ENCODE results near the gene LIPE.
A peak's percentile ranks its signal among the peaks of the same experiment; 100 is the strongest.

LIPE gene

GRCh38 chr19:42397263-42398166, 29.7 kb downstream of the LIPE start:
- H3K4me1 ChIP-seq (ENCODE audit: control insufficient read depth, insufficient read depth, low read length, unreplicated experiment), result peaks cover 8% of the 10 kb centered on the region

GRCh38 chr19:42396381-42397262, 30.6 kb downstream of the LIPE start:
- no peaks in the 10 kb centered on the region for H3K36me3 ChIP-seq (ENCODE audit: insufficient read depth, low read length)
- peak overlapping the region; percentile 84 for H3K27ac ChIP-seq (ENCODE audit: low read depth, low read length)
- H3K79me2 ChIP-seq (ENCODE audit: control insufficient read depth, insufficient read depth, low read length, unreplicated experiment), result peaks cover 3% of the 10 kb centered on the region
- H2AFZ ChIP-seq (ENCODE audit: low read length, unreplicated experiment), result peak overlapping the region; percentile 93
- peak overlapping the region; percentile 98 for H3K4me3 ChIP-seq (ENCODE audit: low read depth, low read length)
- H3K4me1 ChIP-seq (ENCODE audit: control insufficient read depth, insufficient read depth, low read length, unreplicated experiment), result peaks cover 8% of the 10 kb centered on the region
- H3K27me3 ChIP-seq (ENCODE audit: insufficient read depth, low read length), result no peaks in the 10 kb centered on the region

More at GRCh38 chr19:42397263-42398166, 29.7 kb downstream of the LIPE start:
- Histone ChIP-seq H3K27me3 (ENCODE audit: insufficient read depth, low read length) (no peaks in the 10 kb centered on the region), H3K79me2 (ENCODE audit: control insufficient read depth, insufficient read depth, low read length, unreplicated experiment) (peaks cover 3% of the 10 kb centered on the region), H3K27ac (ENCODE audit: low read depth, low read length) (peak overlapping the region; percentile 84), H3K4me3 (ENCODE audit: low read depth, low read length) (peak overlapping the region; percentile 98), H2AFZ (ENCODE audit: low read length, unreplicated experiment) (peak overlapping the region; percentile 82), H3K36me3 (ENCODE audit: insufficient read depth, low read length) (no peaks in the 10 kb centered on the region)

- Histone ChIP-seq H3K36me3 (ENCODE audit: insufficient read depth, low read length) (no peaks in the 10 kb centered on the region), H3K27me3 (ENCODE audit: insufficient read depth, low read length) (peaks cover 6% of the 10 kb centered on the region), H3K27ac (ENCODE audit: low read depth, low read length) (no peak overlapping the region), H3K79me2 (ENCODE audit: control insufficient read depth, insufficient read depth, low read length, unreplicated experiment) (peaks cover 3% of the 10 kb centered on the region), H3K4me3 (ENCODE audit: low read depth, low read length) (no peak overlapping the region), H2AFZ (ENCODE audit: low read length, unreplicated experiment) (no peak overlapping the region), H3K4me1 (ENCODE audit: control insufficient read depth, insufficient read depth, low read length, unreplicated experiment) (peaks cover 8% of the 10 kb centered on the region)
These were observed 32.4 kb downstream of the LIPE start for GRCh38 chr19:42394751-42395150.

- H3K27me3 ChIP-seq (ENCODE audit: insufficient read depth, low read length), result peaks cover 8% of the 10 kb centered on the region
- peaks cover 3% of the 10 kb centered on the region for H3K4me1 ChIP-seq (ENCODE audit: control insufficient read depth, insufficient read depth, low read length, unreplicated experiment)
- H3K36me3 ChIP-seq (ENCODE audit: insufficient read depth, low read length), result no peaks in the 10 kb centered on the region
- no peaks in the 10 kb centered on the region for H3K79me2 ChIP-seq (ENCODE audit: control insufficient read depth, insufficient read depth, low read length, unreplicated experiment)
- H3K4me3 ChIP-seq (ENCODE audit: low read depth, low read length), result no peak overlapping the region
- no peak overlapping the region for H2AFZ ChIP-seq (ENCODE audit: low read length, unreplicated experiment)
- H3K27ac ChIP-seq (ENCODE audit: low read depth, low read length), result no peak overlapping the region
These were observed 35.0 kb downstream of the LIPE start for GRCh38 chr19:42392165-42392564.

- Histone ChIP-seq H3K4me1 (ENCODE audit: control insufficient read depth, insufficient read depth, low read length, unreplicated experiment) (no peaks in the 10 kb centered on the region), H2AFZ (ENCODE audit: low read length, unreplicated experiment) (no peak within 1 kb of the TSS), H3K27me3 (ENCODE audit: insufficient read depth, low read length) (peaks cover 8% of the 10 kb centered on the region), H3K79me2 (ENCODE audit: control insufficient read depth, insufficient read depth, low read length, unreplicated experiment) (no peaks in the 10 kb centered on the region), H3K27ac (ENCODE audit: low read depth, low read length) (no peak within 1 kb of the TSS), H3K4me3 (ENCODE audit: low read depth, low read length) (no peak within 1 kb of the TSS), H3K36me3 (ENCODE audit: insufficient read depth, low read length) (no peaks in the 10 kb centered on the region)
These were observed 37.3 kb downstream of the LIPE start, which contains the start of gene CNFN for GRCh38 chr19:42389899-42390298. TSS of gene CNFN (minus strand) at chr19:42390297. CDS start at chr19:42389037, 1,260 bp downstream.

GRCh38 chr19:42388851-42389489, 38.2 kb downstream of the LIPE start:
- no peak overlapping the region for H3K27ac ChIP-seq (ENCODE audit: low read depth, low read length)
- H3K79me2 ChIP-seq (ENCODE audit: control insufficient read depth, insufficient read depth, low read length, unreplicated experiment), result no peaks in the 10 kb centered on the region
- no peak overlapping the region for H2AFZ ChIP-seq (ENCODE audit: low read length, unreplicated experiment)
- H3K4me3 ChIP-seq (ENCODE audit: low read depth, low read length), result no peak overlapping the region
- H3K36me3 ChIP-seq (ENCODE audit: insufficient read depth, low read length), result no peaks in the 10 kb centered on the region
- H3K27me3 ChIP-seq (ENCODE audit: insufficient read depth, low read length), result peaks cover 8% of the 10 kb centered on the region
- no peaks in the 10 kb centered on the region for H3K4me1 ChIP-seq (ENCODE audit: control insufficient read depth, insufficient read depth, low read length, unreplicated experiment)

GRCh38 chr19:42386974-42387707, 40.0 kb downstream of the LIPE start:
- no peaks in the 10 kb centered on the region for H3K79me2 ChIP-seq (ENCODE audit: control insufficient read depth, insufficient read depth, low read length, unreplicated experiment)
- no peaks in the 10 kb centered on the region for H3K36me3 ChIP-seq (ENCODE audit: insufficient read depth, low read length)
- no peaks in the 10 kb centered on the region for H3K4me1 ChIP-seq (ENCODE audit: control insufficient read depth, insufficient read depth, low read length, unreplicated experiment)
- H3K4me3 ChIP-seq (ENCODE audit: low read depth, low read length), result peak overlapping the region; percentile 63
- H2AFZ ChIP-seq (ENCODE audit: low read length, unreplicated experiment), result peak overlapping the region; percentile 25
- peaks cover 8% of the 10 kb centered on the region for H3K27me3 ChIP-seq (ENCODE audit: insufficient read depth, low read length)
- no peak overlapping the region for H3K27ac ChIP-seq (ENCODE audit: low read depth, low read length)

GRCh38 chr19:42380155-42380554, 47.0 kb downstream of the LIPE start:
- Histone ChIP-seq H3K36me3 (ENCODE audit: insufficient read depth, low read length) (no peaks in the 10 kb centered on the region), H3K27ac (ENCODE audit: low read depth, low read length) (no peak overlapping the region)

GRCh38 chr19:42378225-42379215, 48.7 kb downstream of the LIPE start:
- Histone ChIP-seq H3K79me2 (ENCODE audit: control insufficient read depth, insufficient read depth, low read length, unreplicated experiment) (no peaks in the 10 kb centered on the region), H3K36me3 (ENCODE audit: insufficient read depth, low read length) (no peaks in the 10 kb centered on the region), H2AFZ (ENCODE audit: low read length, unreplicated experiment) (no peak overlapping the region), H3K4me3 (ENCODE audit: low read depth, low read length) (no peak overlapping the region), H3K4me1 (ENCODE audit: control insufficient read depth, insufficient read depth, low read length, unreplicated experiment) (no peaks in the 10 kb centered on the region), H3K27me3 (ENCODE audit: insufficient read depth, low read length) (0 out of 2 replicates have a peak, but pooled peaks cover 5% of the 10 kb centered on the region), H3K27ac (ENCODE audit: low read depth, low read length) (no peak overlapping the region)

More at GRCh38 chr19:42380155-42380554, 47.0 kb downstream of the LIPE start:
- H3K4me3 ChIP-seq (ENCODE audit: low read depth, low read length), result no peak overlapping the region
- no peaks in the 10 kb centered on the region for H3K4me1 ChIP-seq (ENCODE audit: control insufficient read depth, insufficient read depth, low read length, unreplicated experiment)
- H3K79me2 ChIP-seq (ENCODE audit: control insufficient read depth, insufficient read depth, low read length, unreplicated experiment), result no peaks in the 10 kb centered on the region
- H3K27me3 ChIP-seq (ENCODE audit: insufficient read depth, low read length), result 0 out of 2 replicates have a peak, but pooled peaks cover 5% of the 10 kb centered on the region
- H2AFZ ChIP-seq (ENCODE audit: low read length, unreplicated experiment), result no peak overlapping the region

All from ACC112 (cell line).